D721Med (cell line): ENCODE results near the gene TESK2.

Source experiments
- DNase-seq: peaks from one replicate; pipeline ENCODE4 v3.0.0; 2011; ENCODE audit warnings: low spot score; ENCODE audit not compliant: insufficient read length
- FAIRE-seq: peaks from 2 replicates; lab custom pipeline; 2011; peaks lifted over from hg19 to GRCh38; lab: Jason Lieb, UNC
- TF ChIP-seq, protein P1 (sequence below): IDR thresholded peaks from 2 replicates; pipeline ENCODE4 v1.5.1; 2012; ENCODE audit warnings: mild to moderate bottlenecking, control low read depth; ENCODE audit not compliant: insufficient read depth; ENCODE audit errors: missing control alignments

TESK2 gene

DNA sequence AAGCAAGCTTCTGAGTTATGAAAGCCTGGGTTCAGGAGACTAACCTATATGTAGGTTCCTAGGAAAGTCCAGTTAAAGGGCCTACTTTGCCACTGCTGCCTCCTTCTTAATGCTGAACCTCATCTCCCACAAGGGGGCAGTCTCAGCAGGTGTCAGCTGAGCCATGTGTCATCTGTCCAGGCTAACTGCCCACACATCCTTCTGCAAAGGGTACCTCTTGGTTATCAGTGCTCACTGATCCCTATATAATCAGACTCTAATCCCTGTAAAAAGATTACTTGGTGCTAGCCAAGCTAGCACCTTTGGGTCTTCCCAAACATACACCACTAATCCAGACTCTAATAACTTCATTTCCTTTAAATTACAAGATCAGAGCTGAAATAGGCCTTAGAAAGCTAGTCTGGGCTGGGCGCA, 21.7 kb upstream of the TESK2 start:
- TF ChIP-seq, protein P1, sequence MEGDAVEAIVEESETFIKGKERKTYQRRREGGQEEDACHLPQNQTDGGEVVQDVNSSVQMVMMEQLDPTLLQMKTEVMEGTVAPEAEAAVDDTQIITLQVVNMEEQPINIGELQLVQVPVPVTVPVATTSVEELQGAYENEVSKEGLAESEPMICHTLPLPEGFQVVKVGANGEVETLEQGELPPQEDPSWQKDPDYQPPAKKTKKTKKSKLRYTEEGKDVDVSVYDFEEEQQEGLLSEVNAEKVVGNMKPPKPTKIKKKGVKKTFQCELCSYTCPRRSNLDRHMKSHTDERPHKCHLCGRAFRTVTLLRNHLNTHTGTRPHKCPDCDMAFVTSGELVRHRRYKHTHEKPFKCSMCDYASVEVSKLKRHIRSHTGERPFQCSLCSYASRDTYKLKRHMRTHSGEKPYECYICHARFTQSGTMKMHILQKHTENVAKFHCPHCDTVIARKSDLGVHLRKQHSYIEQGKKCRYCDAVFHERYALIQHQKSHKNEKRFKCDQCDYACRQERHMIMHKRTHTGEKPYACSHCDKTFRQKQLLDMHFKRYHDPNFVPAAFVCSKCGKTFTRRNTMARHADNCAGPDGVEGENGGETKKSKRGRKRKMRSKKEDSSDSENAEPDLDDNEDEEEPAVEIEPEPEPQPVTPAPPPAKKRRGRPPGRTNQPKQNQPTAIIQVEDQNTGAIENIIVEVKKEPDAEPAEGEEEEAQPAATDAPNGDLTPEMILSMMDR, result peak; percentile 81
- DNase-seq, result no peak
- peak; percentile 11 for FAIRE-seq

DNA sequence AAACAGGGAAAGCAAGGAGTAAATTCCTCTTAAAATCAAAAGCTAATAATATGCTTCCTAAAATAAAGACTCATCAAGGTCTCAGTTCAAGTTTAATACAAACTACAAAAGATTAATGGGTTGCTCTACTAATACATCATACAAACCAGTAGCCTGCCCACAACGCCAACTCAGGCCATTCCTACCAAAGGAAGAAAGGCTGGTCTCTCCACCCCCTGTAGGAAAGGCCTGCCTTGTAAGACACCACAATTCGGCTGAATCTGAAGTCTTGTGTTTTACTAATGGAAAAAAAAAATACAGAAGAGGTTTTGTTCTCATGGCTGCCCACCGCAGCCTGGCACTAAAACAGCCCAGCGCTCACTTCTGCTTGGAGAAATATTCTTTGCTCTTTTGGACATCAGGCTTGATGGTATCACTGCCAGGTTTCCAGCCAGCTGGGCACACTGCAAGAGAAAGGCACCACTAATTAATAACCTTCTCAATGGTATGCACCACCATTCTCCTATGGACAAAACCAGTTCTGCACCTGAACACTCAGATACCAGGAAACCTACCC, 20.1 kb upstream of the TESK2 start:
- no peak for FAIRE-seq
- TF ChIP-seq, protein P1, result no peak
- DNase-seq, result no peak

DNA sequence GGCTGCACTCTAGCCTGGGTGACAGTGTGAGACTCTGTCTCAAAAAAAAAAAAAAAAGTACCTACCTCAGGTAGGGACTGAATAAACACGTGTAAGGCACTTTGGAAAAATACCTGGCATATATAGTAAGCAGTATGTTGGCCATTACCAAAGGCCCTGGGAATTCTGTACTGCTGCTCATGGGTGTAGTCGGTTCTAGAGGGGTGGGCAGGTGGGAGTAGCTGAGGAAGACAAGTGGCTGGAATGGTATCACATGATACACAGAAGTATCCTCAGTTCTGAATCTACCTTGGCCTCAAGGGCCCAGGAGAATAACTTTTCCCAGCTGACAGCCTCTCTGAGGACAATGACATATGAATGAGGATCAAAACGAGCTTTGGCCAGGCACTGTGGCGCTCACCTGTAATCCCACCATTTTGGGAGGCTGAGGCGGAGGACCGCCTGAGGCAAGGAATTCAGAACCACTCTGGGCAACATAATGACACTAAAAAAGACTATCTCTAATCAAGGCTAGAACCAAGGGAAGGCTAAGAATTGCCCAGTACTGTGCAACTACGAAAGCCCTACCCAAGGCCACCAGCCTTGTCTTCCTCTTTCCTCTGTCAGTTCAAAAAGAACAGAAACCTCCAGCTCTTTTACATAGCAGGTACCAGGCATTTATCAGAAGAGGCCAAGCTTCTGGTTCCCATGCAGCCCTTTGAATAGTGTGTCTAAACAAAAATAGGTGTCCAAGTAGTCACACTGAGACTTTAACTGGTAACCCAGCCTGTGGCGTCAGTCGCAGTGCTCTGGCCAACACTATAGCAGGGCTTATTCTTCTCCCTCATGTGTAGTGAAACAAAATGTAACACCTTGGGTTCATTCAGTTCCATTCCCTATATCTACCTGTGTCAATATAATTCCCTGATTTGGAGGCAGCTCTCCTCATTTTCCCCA, 19.3 kb upstream of the TESK2 start:
- FAIRE-seq (no peak), DNase-seq (no peak)

DNA sequence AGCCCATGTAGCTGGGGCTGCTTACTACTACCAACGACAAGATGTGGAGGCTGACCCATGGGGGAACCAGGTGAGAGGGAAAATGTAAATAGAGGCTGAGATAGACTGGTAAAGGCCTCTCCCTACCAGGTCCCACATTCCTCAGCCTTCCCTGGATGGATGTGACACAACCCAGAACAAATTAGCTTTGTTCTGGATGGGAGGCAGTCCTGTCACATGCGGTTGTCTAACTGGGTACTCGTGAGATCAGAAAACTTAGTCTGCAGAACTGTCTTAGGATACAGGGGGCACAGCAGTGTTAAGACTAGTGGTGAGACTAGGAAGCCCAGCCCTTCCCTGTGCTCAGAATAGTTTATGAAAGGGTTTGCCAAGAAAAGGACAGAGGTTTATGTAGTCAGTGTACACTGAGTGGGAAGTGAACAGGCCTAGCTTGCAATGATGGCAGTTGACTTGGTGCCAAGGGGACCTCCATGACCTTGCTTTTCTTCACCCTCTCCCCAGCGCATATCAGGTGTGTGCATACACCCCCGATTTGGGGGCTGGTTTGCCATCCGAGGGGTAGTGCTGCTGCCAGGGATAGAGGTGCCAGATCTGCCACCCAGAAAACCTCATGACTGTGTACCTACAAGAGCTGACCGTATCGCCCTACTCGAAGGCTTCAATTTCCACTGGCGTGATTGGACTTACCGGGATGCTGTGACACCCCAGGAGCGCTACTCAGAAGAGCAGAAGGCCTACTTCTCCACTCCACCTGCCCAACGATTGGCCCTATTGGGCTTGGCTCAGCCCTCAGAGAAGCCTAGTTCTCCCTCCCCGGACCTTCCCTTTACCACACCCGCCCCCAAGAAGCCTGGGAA, 17.6 kb upstream of the TESK2 start:
- no peak for DNase-seq
- no peak for FAIRE-seq
- TF ChIP-seq, protein P1, result no peak

More for the DNA sequence above, 19.3 kb upstream of the TESK2 start:
- TF ChIP-seq, protein P1, result no peak

DNA sequence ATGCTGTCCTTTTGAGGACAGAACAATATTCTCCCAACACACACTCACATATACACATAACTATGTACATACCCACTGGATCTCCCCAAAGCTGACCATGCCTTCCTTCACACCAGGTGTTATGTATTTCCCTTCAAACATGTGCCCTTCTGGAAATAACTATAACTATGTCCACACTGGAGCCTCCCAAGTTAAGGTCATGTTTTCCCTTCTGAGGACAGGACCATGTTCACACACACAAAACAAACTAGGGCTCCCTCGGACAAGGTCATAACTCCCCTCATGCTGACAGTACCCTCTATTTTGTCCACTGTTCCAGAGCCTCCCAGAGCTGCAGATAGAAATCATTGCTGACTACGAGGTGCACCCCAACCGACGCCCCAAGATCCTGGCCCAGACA, 16.9 kb upstream of the TESK2 start:
- DNase-seq (no peak), FAIRE-seq (no peak)
- TF ChIP-seq, protein P1, result no peak

DNA sequence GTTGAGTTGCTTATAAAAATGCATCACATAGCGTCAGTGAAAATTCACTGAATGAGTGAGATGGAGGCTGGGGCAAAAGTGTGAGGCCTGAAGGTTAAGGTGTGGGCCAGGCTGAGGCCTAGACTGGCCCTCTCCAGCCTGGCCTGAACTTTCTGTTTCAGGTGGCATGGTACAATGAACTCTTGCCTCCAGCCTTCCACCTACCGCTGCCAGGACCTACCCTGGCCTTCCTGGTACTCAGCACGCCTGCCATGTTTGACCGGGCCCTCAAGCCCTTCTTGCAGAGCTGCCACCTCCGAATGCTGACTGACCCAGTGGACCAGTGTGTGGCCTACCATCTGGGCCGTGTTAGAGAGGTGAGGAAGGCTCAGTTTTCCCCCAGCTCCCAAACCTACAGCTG, 16.2 kb upstream of the TESK2 start:
- no peak for FAIRE-seq
- TF ChIP-seq, protein P1, result no peak
- no peak for DNase-seq
